IPS DF 6.9 (cell line): Measurements from ENCODE around the gene CSNK1D.
A peak's percentile ranks its signal among the peaks of the same experiment; 100 is the strongest.
"Not testable (repeated sequence)": the region's sequence is repeated elsewhere in the genome, so short reads cannot be mapped to it uniquely, and the experiment has no call there.

Source experiments
- DNase-seq: peaks from one replicate; pipeline ENCODE4 v3.0.0-alpha.2; 2013; ENCODE audit warnings: low read depth, low spot score
- H3K27ac ChIP-seq: one replicate; pipeline ENCODE4 v1.5.1; 2013; ENCODE audit warnings: low read length, control low read depth
- H3K27me3 ChIP-seq: 2 replicates; pipeline ENCODE4 v1.6.1; 2013; ENCODE audit warnings: mild to moderate bottlenecking, low read length; ENCODE audit not compliant: control insufficient read depth, insufficient read depth
- H3K36me3 ChIP-seq: 2 replicates; pipeline ENCODE4 v1.6.1; 2013; ENCODE audit warnings: low read length; ENCODE audit not compliant: control insufficient read depth, insufficient read depth
- H3K4me1 ChIP-seq: 2 replicates; pipeline ENCODE4 v1.6.1; 2013; ENCODE audit warnings: low read length; ENCODE audit not compliant: control insufficient read depth, insufficient read depth
- H3K4me3 ChIP-seq: 2 replicates; pipeline ENCODE4 v1.5.1; 2013; ENCODE audit warnings: mild to moderate bottlenecking, low read length
- H3K9me3 ChIP-seq: 2 replicates; pipeline ENCODE4 v1.6.1; 2013; ENCODE audit warnings: low read length, inconsistent platforms; ENCODE audit not compliant: control insufficient read depth, insufficient read depth
- WGBS: extraction: QIAGEN DNeasy Blood & Tissue Kit; methylation state at CpG from one replicate; pipeline ENCODE4 v1.1.7; 2013; ENCODE audit warnings: mixed read lengths, missing lambda C conversion rate; ENCODE audit not compliant: insufficient read length, insufficient coverage; 5-methylcytosine and 5-hydroxymethylcytosine counted together

CSNK1D gene

DNA sequence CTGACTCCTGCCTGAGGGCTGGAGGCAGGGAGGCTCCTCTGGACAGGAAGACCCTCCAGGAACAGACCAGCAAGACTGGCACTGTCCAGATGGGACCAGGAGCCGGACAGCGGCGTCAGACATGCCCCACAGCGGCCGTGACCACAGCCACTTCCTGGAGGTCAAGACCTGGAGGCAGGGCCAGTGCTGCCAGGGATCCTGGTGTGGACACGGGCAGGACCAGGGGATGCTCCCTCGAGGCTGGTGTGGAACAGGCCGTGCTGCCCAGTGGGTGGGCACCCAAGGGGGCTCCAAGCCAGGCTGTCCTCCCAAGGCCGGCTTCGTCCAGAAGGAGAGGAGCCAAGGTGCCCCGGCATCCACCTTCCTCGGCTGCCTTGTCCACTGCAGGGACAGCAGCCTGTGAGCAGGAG is 56.4 kb downstream of the CSNK1D start:
- WGBS: no CpG with 5 or more reads among the region's 12 CpGs
- H3K36me3 ChIP-seq: no peaks in the 10 kb centered on the region
- no peaks in the 10 kb centered on the region for H3K9me3 ChIP-seq
- H3K27ac ChIP-seq: no peak overlapping the region
- H3K27me3 ChIP-seq: peaks cover 6% of the 10 kb centered on the region; the same call in 1 of the 2 replicates
- H3K4me1 ChIP-seq: peaks cover 2% of the 10 kb centered on the region; the same call in 1 of the 2 replicates
- no peak for DNase-seq
- no peak overlapping the region for H3K4me3 ChIP-seq

DNA sequence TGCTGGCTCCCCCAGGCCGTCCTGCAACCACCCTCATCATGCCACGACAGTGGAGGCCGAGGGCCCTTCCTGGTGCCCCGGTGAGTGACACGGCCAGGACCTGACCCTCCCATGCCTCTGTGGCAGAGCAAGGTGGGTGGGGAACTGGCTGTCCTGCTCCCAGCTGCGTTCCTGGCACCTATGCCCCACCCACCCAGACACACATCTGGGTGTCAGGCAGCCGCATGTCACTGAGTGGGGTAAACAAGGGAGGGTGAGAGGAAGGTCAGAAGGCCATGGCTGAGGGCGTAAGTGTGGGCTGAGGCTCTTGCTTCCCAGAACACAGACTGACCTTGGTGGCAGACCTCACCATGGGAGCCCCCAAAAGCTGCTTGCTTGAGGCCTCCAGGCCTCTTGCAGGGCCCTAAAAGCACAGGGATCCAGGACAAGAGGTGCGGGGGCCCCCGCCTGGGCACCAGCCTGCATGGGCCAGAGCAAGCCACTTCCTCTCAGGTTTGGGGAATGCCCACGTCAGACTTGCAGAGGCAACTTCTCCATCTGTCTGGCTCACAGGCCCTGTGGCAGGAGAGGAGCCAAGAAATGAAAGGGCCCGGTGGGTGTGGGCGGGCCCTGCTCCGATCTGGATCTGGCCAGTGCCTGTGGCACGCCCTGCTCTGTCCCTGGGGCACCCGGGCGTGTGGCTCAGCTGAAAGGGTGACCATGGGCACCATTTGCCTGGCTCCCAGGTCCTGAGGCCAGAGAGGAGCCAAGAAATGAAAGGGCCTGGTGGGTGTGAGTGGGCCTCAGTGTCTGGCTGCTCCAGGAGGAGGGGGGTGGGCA is 57.0 kb downstream of the CSNK1D start:
- Histone ChIP-seq H3K27ac (no peak overlapping the region), H3K4me3 (no peak overlapping the region), H3K36me3 (no peaks in the 10 kb centered on the region), H3K4me1 (peaks cover 2% of the 10 kb centered on the region; the same call in 1 of the 2 replicates), H3K27me3 (peaks cover 6% of the 10 kb centered on the region; the same call in 1 of the 2 replicates), H3K9me3 (no peaks in the 10 kb centered on the region)
- DNase-seq: no peak
- WGBS: no CpG with 5 or more reads among the region's 17 CpGs

DNA sequence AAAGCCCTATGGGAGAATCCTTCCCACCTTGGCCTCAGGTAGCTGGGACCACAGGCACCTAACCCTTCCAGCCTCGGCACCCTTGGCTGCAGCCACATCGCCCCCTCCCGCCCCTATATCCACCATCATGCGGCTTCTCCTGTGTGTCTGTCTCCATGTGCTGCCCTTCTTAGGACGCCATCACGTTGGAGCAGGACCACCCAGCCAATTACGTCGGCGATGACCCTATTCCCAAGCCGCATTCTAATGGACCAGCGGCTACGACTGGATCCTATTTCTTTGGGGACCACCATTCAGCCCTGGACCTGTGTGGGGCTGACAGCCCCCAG is 57.6 kb downstream of the CSNK1D start:
- Histone ChIP-seq H3K36me3 (no peaks in the 10 kb centered on the region), H3K4me1 (peaks cover 2% of the 10 kb centered on the region; the same call in 1 of the 2 replicates), H3K27me3 (peaks cover 6% of the 10 kb centered on the region; the same call in 1 of the 2 replicates), H3K27ac (no peak overlapping the region), H3K4me3 (no peak overlapping the region), H3K9me3 (no peaks in the 10 kb centered on the region)
- no peak for DNase-seq
- no CpG with 5 or more reads among the region's 12 CpGs for WGBS

DNA sequence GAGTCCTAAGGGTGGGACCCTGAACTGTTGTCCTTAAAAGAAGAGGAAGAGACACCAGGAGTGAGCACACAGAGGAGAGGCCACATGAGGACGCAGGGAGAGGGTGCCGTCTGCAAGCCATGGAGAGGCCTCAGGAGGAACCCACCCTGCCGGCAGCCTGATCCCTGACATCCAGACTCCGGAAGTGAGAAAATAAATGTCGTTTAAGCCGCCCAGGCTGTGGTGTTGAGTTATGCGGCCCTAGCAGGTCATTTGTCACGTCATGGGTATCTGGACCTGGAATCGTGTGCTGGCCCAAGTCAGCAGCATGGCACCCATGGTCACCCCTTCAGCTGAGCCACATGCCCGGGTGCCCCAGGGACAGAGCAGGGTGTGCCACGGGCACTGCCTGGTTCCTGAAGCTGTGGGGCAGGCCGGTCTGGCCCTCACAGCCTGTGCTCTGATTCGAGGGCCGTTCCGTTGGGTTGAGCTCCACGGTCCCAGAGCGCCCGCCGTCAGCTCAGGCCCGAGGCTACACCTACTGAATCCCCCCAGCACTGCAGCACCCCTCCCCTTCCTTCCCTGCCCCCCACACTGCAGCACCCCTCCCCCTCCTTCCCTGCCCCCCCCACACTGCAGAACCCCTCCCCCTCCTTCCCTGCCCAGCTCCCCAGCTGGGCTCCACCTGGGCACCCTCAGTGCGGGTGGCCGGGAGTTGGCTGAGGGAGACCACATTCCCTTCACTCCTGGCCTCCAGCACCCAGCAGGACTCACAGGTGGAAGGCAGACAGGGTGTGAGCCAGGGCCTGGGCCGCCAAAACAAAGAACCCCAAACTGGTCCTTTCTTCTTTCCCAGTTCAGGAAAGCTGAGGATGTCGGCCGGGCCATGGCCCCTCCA is 58.2 kb downstream of the CSNK1D start:
- no peaks in the 10 kb centered on the region for H3K9me3 ChIP-seq
- WGBS: no CpG with 5 or more reads among the region's 25 CpGs
- no peak overlapping the region for H3K4me3 ChIP-seq
- no peak for DNase-seq
- no peak overlapping the region for H3K27ac ChIP-seq
- no peaks in the 10 kb centered on the region for H3K36me3 ChIP-seq
- H3K4me1 ChIP-seq: peaks cover 2% of the 10 kb centered on the region; the same call in 1 of the 2 replicates
- H3K27me3 ChIP-seq: peaks cover 6% of the 10 kb centered on the region; the same call in 1 of the 2 replicates

DNA sequence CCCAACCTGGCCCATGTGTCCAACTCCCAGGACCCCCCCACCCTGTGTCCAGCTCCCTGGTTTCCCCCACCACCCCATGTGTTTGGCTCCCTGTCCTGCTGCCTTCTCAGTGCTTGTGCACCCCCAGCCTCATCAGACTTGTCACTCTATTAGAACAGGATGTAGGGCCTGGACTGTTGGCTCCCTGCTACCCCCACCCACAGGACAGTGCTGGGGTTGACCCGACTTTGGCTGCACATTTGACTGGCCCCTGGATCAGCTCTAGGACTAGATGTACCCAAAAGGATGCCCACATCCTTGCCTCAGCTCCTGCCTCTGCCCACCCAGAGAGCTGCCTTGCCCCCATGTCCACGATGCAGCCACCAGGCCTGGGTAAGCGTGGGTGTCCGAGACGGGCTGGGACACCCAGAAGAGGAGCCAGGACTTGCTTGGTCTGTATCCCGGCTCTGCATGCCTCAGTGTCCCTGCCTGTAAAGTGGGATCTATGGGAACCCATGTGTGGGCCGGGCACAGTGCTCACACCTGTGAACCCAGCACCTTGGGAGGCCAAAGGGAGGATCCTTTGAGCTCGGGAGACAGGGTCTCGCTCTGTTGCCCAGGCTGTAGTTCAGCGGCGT is 59.4 kb downstream of the CSNK1D start:
- Histone ChIP-seq H3K4me1 (peaks cover 2% of the 10 kb centered on the region; the same call in 1 of the 2 replicates), H3K27ac (no peak overlapping the region), H3K36me3 (no peaks in the 10 kb centered on the region), H3K4me3 (no peak overlapping the region), H3K9me3 (no peaks in the 10 kb centered on the region), H3K27me3 (peaks cover 6% of the 10 kb centered on the region; the same call in 1 of the 2 replicates)
- no CpG with 5 or more reads among the region's 11 CpGs for WGBS
- no peak for DNase-seq

DNA sequence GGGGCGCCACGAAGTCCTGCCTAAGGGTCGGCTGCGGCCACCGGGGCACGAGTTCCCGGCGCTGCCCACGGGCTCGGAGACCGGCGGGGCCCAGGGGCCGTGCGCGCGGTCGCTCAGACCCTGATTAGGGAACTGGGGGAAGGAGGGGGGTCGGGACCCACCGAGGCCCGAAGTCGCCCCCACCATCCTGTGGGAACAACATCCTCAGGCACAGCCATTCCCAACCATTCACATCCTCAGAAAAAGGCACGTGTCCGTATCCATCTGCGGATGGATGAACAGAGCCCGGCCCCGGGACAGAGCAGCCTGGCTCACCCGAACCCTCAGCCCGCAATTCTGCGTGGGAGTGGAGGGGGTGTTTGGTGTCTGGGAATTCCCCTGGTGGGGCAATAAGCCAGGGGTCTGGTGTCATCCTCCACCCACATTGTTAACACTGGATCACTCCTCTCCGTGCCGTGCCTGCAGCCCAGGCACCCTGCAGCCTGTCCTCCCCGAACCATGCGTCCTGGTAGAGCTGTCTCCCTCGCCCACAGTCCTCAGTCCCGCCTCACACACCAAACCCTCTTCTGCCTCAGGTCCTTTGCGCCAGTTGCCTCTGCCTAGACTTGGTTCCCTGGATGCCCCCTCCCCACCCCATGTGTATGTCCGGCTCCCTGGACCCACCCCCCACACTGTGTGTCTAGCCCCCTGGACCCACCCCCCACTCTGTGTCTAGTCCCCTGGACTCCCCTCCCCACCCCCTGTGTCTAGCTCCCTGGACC is 60.1 kb downstream of the CSNK1D start:
- H3K27ac ChIP-seq: no peak overlapping the region
- no peak for DNase-seq
- no peaks in the 10 kb centered on the region for H3K36me3 ChIP-seq
- peaks cover 2% of the 10 kb centered on the region; the same call in 1 of the 2 replicates for H3K4me1 ChIP-seq
- no CpG with 5 or more reads among the region's 37 CpGs for WGBS
- H3K4me3 ChIP-seq: peak overlapping the region; percentile 99
- H3K27me3 ChIP-seq: peaks cover 6% of the 10 kb centered on the region; the same call in 1 of the 2 replicates
- H3K9me3 ChIP-seq: no peaks in the 10 kb centered on the region

DNA sequence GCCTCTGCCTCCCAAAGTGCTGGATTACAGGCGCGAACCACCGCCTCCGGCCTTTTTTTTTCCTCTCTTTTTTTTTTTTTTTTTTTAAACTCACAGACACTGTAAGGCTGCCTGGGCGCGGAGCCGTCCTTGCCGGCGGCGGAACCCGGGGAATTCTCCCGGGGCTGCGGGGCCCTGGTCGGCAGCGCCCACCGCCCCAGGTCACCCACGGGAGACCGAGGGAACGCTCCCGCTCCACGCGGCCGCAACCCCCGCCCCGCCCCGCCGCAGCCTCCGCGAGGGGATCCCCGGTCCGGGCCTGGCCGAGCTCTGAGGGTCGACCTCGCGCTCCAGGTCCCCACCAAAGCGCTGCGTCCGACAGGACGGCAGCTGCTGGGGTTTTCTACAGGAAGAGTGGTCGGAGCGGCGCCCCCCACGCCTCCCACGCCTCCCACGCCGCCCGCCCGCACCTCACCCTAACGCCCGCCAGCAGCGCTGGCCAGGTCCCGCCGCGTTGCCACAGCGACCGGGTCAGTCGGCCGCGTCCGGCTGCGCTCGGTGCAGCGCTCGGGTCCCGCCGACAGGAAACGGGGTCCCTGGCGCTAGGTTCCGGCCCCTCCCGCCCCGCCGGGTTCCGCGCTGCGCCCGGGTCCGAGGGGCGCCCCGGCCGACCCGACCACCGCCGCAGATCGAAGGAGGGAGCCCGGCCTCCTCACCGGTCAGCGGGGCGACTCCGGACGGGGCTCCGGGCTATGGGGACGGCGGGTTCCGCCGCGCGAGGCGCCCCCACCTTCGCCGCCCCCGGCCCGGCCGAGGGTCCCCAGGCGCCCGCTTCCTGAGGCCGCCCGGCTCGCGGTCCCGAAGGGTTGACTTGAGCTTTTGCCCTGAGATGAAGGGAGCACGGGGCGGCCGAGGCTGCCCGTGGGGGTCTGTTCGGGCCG is 60.9 kb downstream of the CSNK1D start, which contains the start of gene CCDC57:
CCDC57 (minus strand) TSS at position 512 of the 920 bp plus-strand sequence. CDS start 10,898 bp downstream, outside the sequence.
- no CpG with 5 or more reads among the region's 116 CpGs for whole genome bisulfite sequencing
- DNase-seq: no peak
- no peaks in the 10 kb centered on the region for H3K9me3 ChIP-seq
- H3K27ac ChIP-seq: no peak within 1 kb of the TSS
- H3K4me1 ChIP-seq: peaks cover 2% of the 10 kb centered on the region; the same call in 1 of the 2 replicates
- peaks cover 6% of the 10 kb centered on the region; the same call in 1 of the 2 replicates for H3K27me3 ChIP-seq
- H3K36me3 ChIP-seq: no peaks in the 10 kb centered on the region
- peak within 1 kb of the TSS; percentile 99 for H3K4me3 ChIP-seq

DNA sequence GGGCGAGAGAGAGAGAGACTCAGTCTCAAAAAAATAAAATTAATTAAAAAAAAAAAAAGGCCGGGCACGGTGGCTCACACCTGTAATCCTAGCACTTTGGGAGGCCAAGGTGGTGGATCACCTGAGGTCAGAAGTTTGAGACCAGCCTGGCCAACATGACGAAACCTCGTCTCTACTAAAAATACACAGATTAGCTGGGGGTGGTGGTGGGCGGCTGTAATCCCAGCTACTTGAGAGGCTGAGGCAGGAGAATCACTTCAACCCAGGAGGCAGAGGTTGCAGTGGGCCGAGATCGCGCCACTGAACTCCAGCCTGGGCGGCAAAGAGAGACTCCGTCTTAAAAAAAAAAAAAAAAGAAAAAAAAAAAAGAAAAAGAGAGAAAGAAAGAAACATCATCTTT is 62.8 kb downstream of the CSNK1D start:
- H3K27me3 ChIP-seq, H3K4me3 ChIP-seq, H3K4me1 ChIP-seq, H3K36me3 ChIP-seq, DNase-seq, H3K27ac ChIP-seq, H3K9me3 ChIP-seq: not testable (repeated sequence)
- WGBS: no CpG with 5 or more reads among the region's 11 CpGs
